ENCODE data around the gene TIFAB. TPM values are rescaled to one million over a fixed set of nuclear protein-coding genes. Genes with fewer than 3 reads are reported as not detected.
A peak's percentile ranks its signal among the peaks of the same experiment; 100 is the strongest.

The TIFAB gene
- polyA plus RNA-seq, 1 experiment: not detected

GRCh38 chr5:135490245-135491037 is 38.3 kb upstream of the TIFAB start:
- POLR2A ChIA-PET: no interaction called here
- TF ChIP-seq, protein P1, sequence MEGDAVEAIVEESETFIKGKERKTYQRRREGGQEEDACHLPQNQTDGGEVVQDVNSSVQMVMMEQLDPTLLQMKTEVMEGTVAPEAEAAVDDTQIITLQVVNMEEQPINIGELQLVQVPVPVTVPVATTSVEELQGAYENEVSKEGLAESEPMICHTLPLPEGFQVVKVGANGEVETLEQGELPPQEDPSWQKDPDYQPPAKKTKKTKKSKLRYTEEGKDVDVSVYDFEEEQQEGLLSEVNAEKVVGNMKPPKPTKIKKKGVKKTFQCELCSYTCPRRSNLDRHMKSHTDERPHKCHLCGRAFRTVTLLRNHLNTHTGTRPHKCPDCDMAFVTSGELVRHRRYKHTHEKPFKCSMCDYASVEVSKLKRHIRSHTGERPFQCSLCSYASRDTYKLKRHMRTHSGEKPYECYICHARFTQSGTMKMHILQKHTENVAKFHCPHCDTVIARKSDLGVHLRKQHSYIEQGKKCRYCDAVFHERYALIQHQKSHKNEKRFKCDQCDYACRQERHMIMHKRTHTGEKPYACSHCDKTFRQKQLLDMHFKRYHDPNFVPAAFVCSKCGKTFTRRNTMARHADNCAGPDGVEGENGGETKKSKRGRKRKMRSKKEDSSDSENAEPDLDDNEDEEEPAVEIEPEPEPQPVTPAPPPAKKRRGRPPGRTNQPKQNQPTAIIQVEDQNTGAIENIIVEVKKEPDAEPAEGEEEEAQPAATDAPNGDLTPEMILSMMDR (IDR thresholded peaks at IDR 0.05; ENCODE audit: insufficient read depth, low read depth, low read length): no peak
- DNase-seq (ENCODE audit: low read depth): no peak
- Histone ChIP-seq H3K4me3 (ENCODE audit: low read depth, low read length) (no peak overlapping the region), H3K27me3 (ENCODE audit: control insufficient read depth, insufficient read depth, low read length) (no peaks in the 10 kb centered on the region), H3K36me3 (ENCODE audit: control insufficient read depth, insufficient read depth, low read length) (no peaks in the 10 kb centered on the region)
- CTCF ChIA-PET: interaction anchor here (1.1 to 4.4 kb wide), 2 partner anchors 32 to 61 kb away, joined by 4 to 21 read pairs; no protein-coding TSS in a partner anchor

DNA sequence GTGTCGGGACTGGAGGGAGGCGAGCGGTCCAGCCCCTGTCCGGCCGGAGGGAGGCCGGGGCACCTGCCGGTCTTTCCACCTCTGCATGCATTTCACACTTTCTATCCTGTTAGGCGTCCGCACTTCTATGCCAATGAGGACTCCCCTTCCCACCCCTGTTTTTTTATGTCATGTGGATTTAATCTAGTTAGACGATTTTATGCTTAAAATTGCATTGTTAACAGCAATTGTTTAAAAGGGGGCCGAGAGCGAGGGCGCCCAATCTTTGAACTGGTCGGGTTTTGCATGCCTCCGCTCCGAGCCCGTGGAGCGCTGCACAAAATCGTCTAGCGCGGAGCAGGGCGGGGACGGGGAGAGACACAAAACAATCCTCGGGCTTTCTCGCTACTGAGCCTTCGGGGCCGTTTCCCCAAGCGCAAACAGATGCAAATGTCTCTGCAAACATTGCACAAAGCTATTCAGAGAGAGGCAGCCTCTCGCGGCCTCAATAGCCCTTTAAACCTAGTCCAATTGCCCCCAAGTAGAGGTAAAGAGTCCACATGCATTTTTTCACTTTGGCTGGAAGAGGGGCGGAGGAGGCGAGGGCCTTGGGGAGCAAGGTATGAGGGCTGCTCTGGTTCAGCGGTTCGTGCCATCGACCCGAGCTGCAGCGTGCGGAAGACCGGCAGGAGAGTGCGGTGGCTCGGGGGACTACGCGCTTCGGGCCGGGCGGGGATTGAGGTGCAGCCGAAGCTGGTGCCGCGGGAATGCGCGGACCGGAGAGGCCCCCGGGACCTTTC is 37.5 kb upstream of the TIFAB start:
- DNase-seq (ENCODE audit: low read depth): no peak
- Histone ChIP-seq H3K27me3 (ENCODE audit: control insufficient read depth, insufficient read depth, low read length) (no peaks in the 10 kb centered on the region), H3K4me3 (ENCODE audit: low read depth, low read length) (no peak overlapping the region), H3K36me3 (ENCODE audit: control insufficient read depth, insufficient read depth, low read length) (no peaks in the 10 kb centered on the region)
- TF ChIP-seq, protein P1 (IDR thresholded peaks at IDR 0.05; ENCODE audit: insufficient read depth, low read depth, low read length): no peak
- ChIA-PET POLR2A (no interaction called here), CTCF (interaction anchor here (1.1 to 4.4 kb wide), 2 partner anchors 31 to 62 kb away, joined by 4 to 21 read pairs; no protein-coding TSS in a partner anchor)

DNA sequence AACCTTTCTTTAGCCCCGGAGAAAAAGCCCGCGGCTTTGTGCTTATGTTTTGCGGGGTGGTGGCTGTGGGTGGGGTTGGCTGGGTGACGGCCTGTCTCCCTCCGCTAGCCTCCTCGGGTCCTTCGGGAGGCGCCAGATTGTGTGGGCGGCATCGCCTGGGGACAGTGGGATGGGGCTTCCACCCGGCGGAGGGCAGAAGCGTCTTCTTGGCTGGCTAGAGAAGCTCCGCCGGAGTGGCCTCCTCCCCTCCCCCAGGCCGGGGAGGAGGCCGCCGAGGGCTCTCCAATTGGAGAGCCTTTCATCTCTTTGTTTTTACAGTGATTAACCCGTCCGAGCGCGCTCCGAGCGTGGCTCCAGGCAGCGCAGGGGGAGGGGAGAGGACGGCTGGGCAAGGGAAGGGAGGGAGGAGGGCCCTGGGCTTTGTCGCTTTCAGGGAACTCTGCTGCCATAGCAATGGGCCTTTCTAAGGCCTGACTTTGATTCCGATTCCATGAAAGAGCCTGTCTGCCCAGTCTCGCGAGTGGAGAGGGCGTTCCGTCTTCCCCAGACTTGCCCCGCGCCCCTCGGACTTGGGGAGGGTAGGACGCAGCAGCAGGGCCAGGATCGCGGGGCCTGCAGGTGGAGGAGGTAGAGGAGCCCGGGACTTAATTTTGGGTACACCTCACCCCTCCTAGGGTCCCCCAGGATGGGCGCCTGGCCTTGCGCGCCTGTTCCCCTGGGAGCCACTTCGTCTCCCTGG is 36.7 kb upstream of the TIFAB start:
- DNase-seq (ENCODE audit: low read depth): peak; percentile 10
- Histone ChIP-seq H3K36me3 (ENCODE audit: control insufficient read depth, insufficient read depth, low read length) (no peaks in the 10 kb centered on the region), H3K27me3 (ENCODE audit: control insufficient read depth, insufficient read depth, low read length) (no peaks in the 10 kb centered on the region), H3K4me3 (ENCODE audit: low read depth, low read length) (peak overlapping the region; percentile 32)
- TF ChIP-seq, protein P1 (IDR thresholded peaks at IDR 0.05; ENCODE audit: insufficient read depth, low read depth, low read length): no peak
- POLR2A ChIA-PET: no interaction called here
- CTCF ChIA-PET: interaction anchor here (1.0 to 4.4 kb wide), 4 partner anchors 19 to 65 kb away, joined by 4 to 21 read pairs (median 10); no protein-coding TSS in a partner anchor

DNA sequence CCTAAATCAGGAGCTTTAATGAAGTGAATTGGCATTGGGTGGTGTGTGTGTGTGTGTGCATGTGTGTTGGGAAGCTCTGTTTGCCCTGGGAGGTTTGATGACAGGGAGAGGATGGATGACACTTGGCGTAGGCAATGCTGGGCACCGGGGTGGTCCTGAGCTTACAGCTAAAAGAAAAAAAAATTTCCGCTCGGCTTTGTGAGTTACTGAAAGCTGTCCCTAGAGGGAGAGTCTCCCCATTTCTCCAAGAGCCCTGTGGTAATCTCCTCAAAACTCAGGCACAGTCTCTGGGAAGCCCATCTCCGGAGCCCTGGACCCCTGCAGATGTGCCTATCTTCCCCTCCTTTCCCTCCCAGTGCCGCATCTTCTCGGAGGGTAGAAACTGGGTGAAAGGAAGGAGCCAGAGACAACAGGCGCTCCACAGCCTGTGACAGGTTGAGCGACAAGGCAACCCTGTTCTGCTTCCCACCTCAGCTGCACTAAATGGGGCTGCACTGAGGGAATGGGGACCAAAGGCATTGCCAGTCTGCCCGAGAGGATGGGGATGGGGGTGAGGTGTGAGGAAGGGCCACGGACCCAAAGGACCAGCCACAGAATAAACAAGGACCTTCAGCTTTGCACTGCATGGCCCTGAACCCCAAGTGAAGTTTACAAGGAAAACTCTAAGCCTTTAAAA is 35.8 kb upstream of the TIFAB start:
- ChIA-PET CTCF (interaction anchor here (0.7 to 4.4 kb wide), 7 partner anchors 18 to 66 kb away, joined by 3 to 21 read pairs (median 4); no protein-coding TSS in a partner anchor), POLR2A (no interaction called here)
- H3K27me3 ChIP-seq (ENCODE audit: control insufficient read depth, insufficient read depth, low read length): no peaks in the 10 kb centered on the region
- H3K4me3 ChIP-seq (ENCODE audit: low read depth, low read length): no peak overlapping the region
- H3K36me3 ChIP-seq (ENCODE audit: control insufficient read depth, insufficient read depth, low read length): no peaks in the 10 kb centered on the region
- DNase-seq (ENCODE audit: low read depth): no peak
- TF ChIP-seq, protein P1 (IDR thresholded peaks at IDR 0.05; ENCODE audit: insufficient read depth, low read depth, low read length): no peak

Measured in BJ (cell line).